HG03565 (cell line): ENCODE data around the gene ANKS1A.
"Not testable (repeated sequence)": the region's sequence is repeated elsewhere in the genome, so short reads cannot be mapped to it uniquely, and the experiment has no call there.

Experiments
- ATAC-seq: cut with Tn5 transposase; IDR thresholded peaks from one replicate; pipeline ENCODE4 v1.9.1; 2021; ENCODE audit warnings: mild to moderate bottlenecking, moderate library complexity; ENCODE audit not compliant: unreplicated experiment

The ANKS1A gene

DNA sequence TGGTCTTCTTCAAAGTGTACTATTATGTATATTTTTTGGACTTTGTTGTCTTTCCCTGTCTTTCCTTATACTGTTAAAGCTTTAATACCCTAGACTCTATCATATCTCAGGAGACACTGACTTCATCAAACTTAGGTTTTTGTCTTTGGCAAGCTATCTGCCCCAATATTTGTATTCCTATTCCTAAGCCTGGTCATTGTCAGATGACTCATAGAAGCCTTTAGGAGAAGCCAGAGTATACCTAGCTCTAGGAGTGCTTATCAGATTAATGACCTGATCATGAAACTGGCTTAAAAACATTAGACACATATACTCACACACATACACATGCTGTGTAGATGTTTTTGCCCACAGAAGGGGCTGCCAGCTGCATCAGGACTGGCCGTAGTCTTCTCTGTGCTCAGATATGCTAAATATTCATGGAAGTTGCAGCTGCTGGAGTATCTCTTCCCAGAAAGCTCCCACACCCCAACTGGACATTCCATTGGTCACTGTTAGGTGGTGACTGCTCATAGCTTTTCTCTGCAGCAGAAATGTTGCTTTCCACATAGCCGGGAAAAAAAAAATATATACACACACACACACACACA lies 102.0 kb downstream of the ANKS1A start:
- ATAC-seq: no peak

DNA sequence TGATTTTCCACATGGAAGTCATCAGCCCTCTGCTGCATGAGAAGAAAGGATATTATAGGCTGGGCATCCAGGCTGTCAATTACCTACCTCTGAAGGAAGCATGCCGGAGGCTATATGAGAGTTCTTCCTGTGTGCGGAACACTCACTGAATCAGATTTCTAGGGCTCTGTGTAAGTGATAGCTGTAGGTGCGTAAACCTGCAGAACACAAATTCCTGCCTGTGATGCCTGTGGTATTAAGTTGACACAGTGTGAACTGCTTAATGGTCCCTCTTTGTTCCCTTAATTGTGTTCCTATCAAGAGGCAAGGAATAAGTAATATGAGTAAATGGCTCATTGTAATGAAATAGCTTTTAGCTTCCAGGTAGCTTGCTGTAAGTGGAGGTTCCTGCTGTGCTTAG lies 103.3 kb downstream of the ANKS1A start:
- no peak for ATAC-seq

DNA sequence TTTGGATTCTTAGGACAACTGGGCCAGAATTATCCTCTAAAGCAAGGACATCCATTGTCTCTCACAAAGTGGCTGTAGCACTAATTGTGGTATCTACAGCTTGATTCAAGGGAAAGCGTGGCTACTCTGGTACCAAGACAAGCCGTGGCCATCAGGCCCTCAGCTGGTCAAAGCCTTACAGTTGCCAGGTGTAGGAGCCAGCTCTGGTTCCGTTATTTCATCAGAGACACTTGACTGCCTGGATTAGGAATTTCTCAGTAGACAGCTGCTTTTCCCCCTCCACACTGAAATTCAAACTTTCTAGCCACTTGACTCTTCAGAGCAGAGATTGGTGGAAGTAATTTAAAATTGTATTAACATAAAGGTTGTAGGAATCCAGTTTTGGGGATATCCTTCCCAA lies 104.2 kb downstream of the ANKS1A start:
- no peak for ATAC-seq

DNA sequence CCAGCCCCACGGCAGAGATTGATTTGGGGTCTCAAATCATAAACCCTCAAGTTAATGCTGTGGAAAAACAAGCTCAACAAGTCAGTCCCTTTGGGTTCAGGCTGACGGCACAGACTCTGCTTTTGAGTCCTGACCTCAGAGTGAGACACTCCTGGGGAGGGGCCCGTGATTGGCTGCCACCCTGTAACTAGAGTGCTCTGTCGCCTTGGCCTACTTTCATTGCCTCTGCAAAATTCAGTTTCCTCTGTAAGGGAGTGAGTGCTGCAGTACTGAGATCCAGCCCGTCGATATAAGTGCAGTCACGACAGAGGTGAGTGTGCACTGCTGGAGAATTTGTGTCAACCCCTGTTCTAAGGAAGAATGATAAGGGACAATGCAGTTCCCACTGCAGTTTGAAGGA lies 105.6 kb downstream of the ANKS1A start:
- ATAC-seq: no peak

DNA sequence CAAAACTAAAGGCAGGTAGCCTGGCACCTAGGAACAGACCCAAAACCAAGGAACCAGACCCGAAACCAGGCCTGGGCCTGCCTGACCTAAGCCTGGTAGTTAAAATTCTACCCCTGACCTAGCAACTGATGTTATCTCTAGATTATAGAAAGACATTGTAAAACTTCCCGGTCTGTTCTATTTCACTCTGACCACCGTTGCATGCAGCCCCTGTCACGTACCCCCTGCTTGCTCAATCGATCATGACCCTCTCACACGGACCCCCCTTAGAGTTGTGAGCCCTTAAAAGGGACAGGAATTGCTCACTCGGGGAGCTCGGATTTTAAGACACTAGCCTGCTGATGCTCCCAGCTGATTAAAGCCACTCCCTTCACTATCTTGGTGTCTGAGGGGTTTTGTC lies 109.4 kb downstream of the ANKS1A start:
- ATAC-seq: not testable (repeated sequence)

DNA sequence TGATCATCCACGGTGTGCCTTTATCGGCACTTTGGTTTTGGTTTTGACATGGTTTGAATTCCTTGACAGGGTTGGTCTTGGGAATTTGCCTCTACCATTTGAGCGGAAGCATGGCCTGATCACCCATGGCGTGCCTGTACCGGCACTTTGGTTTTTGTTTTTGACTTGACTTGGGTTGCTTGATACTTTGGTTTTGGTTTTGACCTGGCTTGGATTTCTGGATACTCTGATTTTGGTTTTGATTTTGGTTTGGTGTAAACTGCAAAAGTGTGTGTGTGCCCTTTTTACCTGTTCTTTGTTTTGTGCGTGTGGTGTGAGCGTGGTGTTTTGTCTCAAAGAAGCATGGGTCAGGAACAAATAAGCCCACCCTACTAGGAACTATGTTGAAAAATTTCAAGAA lies 110.1 kb downstream of the ANKS1A start:
- ATAC-seq: not testable (repeated sequence)

DNA sequence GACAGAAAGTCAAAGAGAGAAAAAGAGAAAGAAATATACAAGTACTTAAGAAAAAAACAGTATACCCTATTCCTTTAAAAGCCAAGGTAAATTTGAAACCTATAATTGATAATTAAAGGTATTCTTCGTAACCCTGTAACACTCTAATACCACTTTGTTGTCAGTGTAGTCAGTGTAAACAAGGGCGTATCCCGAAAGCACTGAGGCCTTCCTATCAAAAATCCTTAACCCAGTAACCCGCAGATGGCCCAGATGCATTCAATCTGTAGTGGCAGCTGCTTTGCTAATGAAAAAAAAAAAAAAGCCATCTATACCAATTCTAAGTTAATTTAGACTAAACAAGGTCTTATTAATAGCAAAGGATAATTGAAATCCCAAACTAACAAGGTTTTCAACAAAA lies 110.9 kb downstream of the ANKS1A start:
- ATAC-seq: not testable (repeated sequence)

DNA sequence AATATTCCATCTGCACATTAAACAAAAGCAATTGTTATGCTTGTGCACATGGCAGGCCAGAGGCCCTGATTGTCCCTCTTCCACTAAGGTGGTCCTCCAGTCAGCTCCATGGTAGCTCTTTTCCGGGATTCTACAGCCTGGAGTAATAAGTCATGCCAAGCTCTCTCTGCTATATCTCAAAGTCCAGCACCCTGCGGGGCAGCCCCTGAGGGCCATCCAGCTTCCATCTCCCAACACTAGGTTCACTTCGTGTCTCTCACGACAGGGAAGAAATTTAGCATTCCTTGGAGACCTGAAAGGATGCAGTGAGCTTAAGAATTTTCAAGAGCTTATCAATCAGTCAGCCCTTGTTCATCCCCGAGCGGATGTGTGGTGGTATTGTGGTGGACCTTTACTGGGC lies 112.3 kb downstream of the ANKS1A start:
- not testable (repeated sequence) for ATAC-seq

DNA sequence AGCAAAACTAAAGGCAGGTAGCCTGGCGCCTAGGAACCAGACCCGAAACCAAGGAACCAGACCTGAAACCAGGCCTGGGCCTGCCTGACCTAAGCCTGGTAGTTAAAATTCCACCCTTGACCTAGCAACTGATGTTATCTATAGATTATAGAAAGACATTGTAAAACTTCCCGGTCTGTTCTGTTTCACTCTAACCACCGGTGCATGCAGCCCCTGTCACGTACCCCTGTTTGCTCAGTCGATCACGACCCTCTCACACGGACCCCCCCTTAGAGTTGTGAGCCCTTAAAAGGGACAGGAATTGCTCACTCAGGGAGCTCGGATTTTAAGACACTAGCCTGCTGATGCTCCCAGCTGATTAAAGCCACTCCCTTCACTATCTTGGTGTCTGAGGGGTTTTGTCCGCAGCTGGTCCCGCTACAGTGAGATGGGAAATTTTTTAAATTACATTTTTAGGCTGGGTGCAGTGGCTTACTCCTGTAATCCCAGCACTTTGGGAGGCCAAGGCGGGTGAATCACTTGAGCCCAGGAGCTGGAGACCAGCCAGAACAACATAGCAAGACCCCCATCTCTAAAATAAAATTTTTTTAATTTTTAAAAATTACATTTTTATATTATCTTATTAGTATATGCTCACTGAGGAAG lies 115.0 kb downstream of the ANKS1A start:
- ATAC-seq: not testable (repeated sequence)

DNA sequence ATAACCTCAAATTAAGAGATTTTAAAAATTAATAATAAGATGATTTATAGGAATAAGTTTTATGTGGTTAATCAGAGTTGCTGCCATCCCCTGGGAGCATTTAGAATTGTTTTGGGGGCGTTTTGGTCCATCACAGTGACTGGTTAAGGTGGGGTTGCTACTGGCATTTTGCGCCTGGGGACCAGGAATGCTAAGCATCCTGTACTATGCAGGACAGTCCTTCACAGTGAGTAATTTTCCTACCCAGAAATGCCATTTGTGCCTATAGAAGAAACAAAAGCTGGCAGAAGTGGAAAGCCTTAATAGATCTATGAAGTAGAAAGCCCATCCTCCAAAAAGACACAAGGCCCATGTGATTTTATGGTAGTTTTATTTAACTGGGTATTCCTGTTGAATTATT lies 118.0 kb downstream of the ANKS1A start:
- no peak for ATAC-seq

DNA sequence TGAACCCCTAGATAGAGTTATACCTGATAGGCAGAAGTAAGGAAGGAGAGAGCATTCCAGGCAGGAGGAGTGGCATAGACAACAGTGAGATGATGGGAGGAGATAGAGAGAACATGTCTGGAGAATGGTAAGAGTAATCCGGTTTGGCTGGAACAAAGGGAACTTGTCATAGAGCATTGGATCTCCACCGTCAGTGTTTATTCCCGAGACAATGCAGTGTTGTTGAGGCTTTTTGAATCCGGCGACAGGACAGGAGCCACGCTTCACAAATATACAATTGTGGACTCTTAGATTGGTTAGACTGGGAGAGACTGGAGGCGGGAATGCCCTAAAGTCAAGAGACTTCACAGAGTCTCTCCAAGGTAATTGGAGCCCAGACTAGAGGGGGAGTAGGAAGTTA lies 119.8 kb downstream of the ANKS1A start:
- no peak for ATAC-seq

DNA sequence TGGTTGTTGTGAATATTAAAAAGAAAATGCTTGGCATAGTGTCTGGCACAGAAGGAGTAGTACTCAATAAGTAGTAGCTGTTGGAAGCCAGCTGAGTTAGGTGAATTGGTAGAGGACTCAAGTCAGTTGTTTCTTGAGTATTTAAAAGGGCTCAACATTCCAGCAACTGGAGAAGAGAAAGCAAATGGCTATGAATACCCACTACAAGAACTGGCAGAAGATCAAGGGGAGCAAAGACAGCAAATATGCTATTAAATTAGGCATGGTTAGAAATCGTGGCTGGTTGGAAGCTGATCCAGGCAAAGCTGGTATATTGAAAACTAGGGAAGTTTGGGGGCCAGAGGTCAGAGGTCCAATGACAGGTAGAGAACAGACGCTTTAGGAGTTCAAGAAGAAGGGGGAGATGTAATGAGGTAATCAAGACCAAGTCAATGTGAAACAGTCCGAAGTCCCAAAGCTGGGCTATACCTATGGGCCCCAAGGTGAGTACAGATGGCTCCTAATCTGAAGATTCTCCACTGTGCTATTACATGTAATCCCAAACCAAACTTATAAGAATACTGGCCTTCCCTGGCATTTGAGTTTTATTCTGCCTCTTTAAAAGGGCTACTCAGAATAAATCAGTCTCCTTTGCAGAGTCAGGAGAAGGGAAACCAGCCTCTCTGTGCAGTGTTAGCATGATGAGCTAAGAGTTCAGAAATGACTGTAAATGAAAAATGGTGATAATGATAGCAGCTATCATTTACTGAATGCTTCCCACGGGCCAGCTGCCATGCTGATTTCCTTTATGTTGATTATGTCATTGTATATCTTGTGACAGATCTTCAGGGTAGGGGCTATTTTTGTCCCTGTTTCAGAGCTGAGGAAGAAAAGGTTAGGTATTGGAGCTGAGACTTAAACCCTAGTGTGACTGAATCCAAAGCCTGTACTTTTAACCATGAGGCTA lies 122.3 kb downstream of the ANKS1A start:
- ATAC-seq: peak; percentile 66

DNA sequence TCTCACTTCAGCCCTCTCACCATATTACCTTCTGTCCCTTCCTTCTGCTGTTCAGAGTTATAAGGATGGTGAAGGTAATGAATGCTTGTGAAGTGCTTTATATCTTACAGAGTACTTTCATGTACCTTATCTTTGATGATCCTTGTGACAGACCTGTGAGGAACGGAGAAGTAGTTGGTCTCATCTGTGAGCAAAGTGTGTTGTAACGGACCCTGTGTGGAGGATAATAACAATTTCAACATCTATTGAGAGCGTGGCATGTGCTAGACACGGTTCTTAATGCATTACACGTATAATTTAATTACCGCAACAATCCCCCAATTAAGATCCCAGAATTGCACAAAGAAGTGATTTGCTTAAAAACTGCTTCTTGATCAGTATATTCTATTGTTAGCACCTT lies 124.6 kb downstream of the ANKS1A start:
- no peak for ATAC-seq

DNA sequence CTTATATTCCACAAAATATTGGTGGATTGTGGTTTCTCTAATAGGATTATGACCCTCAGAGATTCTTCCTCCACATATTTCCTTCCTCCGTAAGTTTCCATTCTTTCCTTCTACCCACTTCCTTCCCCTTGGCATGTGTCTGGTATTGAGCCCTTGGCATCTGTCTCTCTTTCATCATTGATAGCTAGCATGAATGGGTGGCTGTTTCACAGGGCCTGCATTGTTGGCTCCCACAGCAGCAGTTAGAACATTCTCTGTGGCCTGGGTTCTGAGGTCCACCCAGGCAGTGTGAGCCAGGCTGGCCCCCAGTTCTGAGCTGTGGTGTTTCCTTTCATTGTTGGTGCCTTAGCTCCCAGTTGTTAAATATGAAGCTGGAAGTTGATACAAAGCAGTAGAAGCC lies 125.3 kb downstream of the ANKS1A start:
- no peak for ATAC-seq

DNA sequence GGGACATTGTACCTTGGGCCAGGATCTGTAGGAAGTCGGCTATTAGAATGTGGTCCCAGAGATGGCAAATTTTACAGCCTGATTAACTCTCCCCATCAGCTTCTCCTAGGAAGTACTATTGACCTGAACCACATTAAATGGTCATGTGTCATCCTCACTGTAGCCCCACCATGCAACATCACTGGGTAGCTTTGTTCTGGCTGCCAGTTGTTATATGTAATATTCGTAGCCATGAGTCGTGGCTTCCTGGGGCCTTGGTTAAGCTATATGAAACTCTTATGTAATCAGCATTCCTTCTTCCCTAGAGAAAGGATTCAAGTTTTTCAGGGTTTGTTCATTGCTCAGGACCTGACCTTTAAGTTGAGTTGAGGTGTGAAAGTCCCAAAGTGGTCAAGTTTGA lies 125.7 kb downstream of the ANKS1A start:
- no peak for ATAC-seq

DNA sequence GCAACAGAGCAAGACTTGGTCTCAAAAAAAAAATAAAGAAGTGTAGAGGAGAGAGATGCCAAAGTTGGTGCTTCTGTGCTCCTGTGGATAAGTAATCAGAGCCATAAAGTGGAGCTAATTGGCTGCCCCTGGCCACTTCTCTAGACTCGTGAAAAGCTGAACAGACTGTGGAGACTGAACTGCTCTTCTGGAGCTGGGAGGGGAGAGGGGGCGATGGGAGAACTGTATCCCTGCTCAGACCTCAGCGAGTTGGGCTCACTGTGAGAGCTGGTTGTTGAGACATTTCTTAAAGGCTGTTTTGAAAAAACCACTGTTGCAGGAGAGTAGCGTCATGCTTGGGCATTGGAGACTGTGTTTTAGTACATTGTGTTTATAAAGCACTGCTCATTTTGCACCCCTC lies 126.4 kb downstream of the ANKS1A start:
- no peak for ATAC-seq

DNA sequence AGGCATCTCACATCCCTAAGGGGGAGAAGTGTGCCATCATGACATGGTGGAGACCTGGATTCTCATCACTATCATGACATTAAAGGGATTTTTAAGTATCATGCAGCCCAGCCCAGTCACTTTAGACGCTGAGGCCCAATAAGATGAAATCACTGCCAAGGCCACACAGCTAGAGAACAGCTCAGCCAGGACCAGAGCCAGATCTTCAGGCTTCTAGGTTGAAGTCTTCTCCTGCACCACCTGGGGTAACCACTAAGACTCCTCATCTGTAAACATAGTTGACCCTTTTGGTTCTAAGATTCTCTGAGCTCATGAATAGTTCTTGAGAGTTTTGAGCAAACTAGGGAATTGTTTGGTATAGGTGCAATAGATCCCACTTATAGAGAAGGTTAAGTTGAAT lies 126.9 kb downstream of the ANKS1A start:
- no peak for ATAC-seq

DNA sequence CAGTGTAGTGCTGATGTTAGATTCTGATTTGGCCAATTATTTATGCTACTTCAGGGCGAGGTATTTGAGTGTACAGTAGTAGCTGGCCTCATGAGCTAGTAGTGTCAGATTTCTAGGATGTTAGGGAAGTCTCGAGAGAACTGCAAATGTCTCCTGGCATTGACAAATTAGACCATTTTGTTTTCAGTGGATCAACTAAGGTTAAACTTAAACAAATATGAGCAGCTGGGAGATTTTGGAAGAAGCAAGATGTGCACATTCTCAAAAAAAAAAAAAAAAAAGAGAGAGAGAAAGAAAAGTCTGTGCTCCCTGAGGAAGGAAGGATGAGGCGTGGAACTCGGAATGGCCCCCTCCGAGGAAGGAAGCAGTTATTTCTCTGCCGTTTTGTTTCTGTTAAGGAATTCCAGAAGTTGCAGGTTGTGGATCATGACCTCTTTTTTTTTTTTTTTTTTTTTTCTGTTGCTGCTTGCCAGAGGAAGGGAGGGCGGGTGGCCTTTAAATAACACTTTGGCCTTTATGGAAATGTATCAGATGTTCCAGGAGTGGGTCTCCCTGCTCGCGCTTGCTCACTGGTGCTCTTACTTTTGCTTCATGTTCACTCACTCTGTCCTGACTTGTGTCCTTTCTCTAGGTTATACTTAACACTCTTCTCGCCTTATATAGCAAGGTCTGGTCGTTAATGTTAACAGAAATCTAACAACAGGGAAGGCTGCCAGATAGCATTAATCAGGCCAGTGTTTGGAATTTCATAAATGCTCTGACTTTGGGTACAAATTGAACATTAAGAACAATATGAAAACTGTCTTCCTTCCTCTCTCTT lies 127.7 kb downstream of the ANKS1A start:
- ATAC-seq: no peak

DNA sequence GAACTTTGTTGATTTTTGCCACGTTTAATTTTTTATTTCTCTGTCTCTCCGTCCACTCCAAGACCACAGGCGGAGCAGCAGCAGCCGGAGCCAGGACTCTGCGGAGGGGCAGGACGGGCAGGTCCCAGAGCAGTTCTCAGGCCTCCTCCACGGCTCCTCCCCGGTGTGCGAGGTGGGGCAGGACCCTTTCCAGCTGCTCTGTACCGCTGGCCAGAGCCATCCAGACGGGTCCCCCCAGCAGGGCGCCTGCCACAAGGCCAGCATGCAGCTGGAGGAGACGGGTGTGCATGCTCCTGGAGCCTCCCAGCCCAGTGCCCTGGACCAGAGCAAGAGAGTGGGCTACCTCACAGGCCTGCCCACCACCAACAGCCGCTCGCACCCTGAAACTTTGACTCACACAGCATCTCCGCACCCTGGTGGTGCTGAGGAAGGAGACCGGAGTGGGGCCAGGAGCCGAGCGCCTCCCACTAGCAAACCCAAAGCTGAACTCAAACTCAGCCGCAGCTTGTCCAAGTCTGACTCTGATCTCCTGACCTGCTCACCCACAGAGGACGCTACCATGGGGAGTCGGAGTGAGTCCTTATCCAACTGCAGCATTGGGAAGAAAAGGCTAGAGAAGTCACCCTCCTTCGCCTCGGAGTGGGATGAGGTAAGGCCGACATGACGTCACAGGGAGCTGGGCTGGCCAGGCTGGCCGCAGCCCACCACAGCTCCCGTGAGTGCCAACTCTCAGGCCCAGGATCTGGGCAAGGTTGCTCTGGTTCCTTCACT lies 128.5 kb downstream of the ANKS1A start:
- no peak for ATAC-seq

DNA sequence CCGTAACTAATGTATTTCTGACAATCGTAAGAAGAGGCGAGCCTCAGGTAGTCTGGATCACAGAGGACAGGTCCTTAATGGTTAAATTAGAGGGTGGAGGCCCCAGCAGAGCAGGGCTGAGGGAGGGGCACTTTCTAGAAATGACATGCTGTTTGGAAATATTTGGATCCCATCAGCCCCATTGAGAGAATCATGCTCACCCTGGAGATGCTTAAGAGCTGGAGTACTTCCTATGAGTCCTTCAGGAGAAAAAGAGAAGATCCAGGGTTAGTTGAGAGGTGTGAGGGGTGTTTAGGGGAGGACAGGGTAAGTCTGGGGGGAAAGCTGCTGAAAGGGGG lies 129.1 kb downstream of the ANKS1A start:
- no peak for ATAC-seq
